GM12873 (cell line): ENCODE measurements around the gene OAT.

Experiments used
- TF ChIP-seq, protein P1 (sequence below): IDR thresholded peaks from 2 replicates; pipeline ENCODE4 v1.5.1; 2012; ENCODE audit warnings: low read depth, mild to moderate bottlenecking, moderate library complexity, low read length, control low read depth; ENCODE audit not compliant: insufficient read depth; ENCODE audit errors: missing control alignments

Gene OAT

GRCh38 chr10:124392626-124393342 is 25.9 kb downstream of the OAT start:
- TF ChIP-seq, protein P1, sequence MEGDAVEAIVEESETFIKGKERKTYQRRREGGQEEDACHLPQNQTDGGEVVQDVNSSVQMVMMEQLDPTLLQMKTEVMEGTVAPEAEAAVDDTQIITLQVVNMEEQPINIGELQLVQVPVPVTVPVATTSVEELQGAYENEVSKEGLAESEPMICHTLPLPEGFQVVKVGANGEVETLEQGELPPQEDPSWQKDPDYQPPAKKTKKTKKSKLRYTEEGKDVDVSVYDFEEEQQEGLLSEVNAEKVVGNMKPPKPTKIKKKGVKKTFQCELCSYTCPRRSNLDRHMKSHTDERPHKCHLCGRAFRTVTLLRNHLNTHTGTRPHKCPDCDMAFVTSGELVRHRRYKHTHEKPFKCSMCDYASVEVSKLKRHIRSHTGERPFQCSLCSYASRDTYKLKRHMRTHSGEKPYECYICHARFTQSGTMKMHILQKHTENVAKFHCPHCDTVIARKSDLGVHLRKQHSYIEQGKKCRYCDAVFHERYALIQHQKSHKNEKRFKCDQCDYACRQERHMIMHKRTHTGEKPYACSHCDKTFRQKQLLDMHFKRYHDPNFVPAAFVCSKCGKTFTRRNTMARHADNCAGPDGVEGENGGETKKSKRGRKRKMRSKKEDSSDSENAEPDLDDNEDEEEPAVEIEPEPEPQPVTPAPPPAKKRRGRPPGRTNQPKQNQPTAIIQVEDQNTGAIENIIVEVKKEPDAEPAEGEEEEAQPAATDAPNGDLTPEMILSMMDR: no peak

DNA sequence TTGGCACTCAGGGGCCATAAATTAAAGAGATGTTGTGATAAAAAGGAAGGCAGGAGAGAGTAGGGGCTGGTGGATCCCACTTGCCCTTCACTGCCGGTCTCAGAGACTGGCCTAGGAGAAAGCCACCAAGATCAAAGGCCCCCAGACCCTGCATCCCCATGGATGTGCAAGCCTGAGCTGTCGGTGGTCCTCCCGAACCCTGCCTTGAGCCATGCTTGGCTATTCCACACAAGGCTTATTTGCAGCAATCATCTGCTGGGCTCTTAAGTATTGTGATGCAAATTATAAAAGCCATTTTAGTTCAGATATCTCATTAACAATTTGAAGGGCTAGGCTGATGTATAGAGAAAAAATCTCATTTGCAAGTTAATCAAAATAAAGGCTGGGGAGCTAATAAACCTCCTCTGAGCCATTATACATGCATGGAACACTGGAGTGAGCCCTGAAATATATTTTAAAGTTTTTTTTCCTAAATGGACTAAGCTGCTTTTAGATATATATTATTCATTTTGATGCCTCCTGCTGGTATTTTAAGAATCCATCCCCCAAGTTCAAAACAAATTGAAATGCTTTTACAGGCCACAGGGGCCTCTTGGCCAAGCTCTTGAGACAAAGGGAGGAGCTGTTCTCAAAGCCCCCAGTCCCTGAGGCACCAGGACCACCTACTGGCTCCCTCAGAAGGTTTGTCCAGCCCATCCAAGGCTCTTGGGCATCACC is 28.1 kb downstream of the OAT start:
- TF ChIP-seq, protein P1: no peak

DNA sequence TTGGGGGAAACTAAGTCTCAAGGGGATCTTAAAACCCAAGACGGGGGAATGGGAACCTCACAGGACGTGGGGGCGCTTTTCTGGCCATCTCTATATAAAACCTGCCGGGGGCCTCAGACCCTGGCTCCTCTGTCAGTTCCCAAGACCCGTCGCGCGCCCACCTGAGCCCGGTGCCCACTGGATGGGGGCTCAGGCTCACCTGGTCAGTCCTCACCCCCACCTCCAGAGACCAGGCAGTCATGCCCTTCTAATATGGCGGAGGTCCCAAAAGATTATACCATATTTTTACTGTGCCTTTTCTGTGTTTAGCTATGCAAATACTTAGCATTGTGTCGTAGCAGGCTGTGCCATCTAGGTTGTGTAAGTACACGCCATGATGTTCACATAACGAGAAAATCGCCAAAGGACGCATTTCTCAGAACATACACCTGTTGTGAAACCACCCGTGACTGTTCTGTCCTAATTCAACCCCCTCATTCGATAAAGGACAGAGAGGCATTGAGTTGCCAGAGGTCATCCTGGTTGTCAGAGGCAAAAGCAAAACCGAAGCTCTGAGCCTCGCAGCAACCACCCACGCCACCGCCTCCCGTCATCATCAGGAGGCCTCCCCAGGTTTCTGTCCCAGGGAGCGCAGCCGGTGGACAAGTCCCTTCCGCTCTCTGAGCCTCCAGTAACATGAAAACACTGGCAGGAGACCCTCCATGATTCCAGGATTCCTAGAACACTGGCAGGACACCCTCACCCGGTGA is 28.9 kb downstream of the OAT start:
- TF ChIP-seq, protein P1: no peak

GRCh38 chr10:124388823-124389612 is 29.7 kb downstream of the OAT start:
- TF ChIP-seq, protein P1: peak; percentile 86

GRCh38 chr10:124388476-124388822 is 30.3 kb downstream of the OAT start:
- TF ChIP-seq, protein P1: no peak

- TF ChIP-seq, protein P1: peak; percentile 18
These were observed 31.4 kb downstream of the OAT start for GRCh38 chr10:124387078-124387874.
